ENCODE measurements around the gene RNF130.

Gene RNF130

GRCh38 chr5:179905161-179905560, 166.4 kb downstream of the RNF130 start:
- Histone ChIP-seq H3K36me3 (ENCODE audit: control insufficient read depth in 4 of 4, insufficient read depth in 4 of 4, low read length in 3 of 4) (peaks cover 9 to 42% (median 28%) of the 10 kb centered on the region in 4 experiments), H3K27ac (ENCODE audit: insufficient read depth in 1 of 2, low read depth in 1 of 2, low read length in 2 of 2, poor library complexity in 1 of 2, severe bottlenecking in 2 of 2) (no peak overlapping the region), H3K9me3 (ENCODE audit: control extremely low read depth in 1 of 5, control insufficient read depth in 4 of 5, insufficient read depth in 2 of 5, low read depth in 1 of 5, low read length in 4 of 5) (no peaks in the 10 kb centered on the region), H3K4me1 (ENCODE audit: control extremely low read depth in 1 of 4, control insufficient read depth in 4 of 4, insufficient read depth in 4 of 4, low read length in 3 of 4) (peaks cover 0 to 32% (median 25%) of the 10 kb centered on the region in 4 experiments), H3K27me3 (replicated peaks in 2 of 5; ENCODE audit: control insufficient read depth in 4 of 5, insufficient read depth in 5 of 5, low read length in 4 of 5) (no peaks in the 10 kb centered on the region), H3K4me3 (ENCODE audit: control insufficient read depth in 1 of 7, extremely low read depth in 1 of 7, insufficient read depth in 4 of 7, low read depth in 2 of 7, low read length in 6 of 7) (peak overlapping the region in 3 of 7 experiments; percentile 1 to 44 (median 6))
- 67% methylated on average over 6 of the region's 8 CpGs for WGBS (ENCODE audit: insufficient coverage)
- POLR2A ChIA-PET = no interaction called here
- CTCF ChIA-PET = interaction anchor here (1.1 kb wide), 1 partner anchor 9 kb away, joined by 3 read pairs; no protein-coding TSS in a partner anchor
- peak; percentile 36 to 67 (median 56) for DNase-seq

Measured in common myeloid progenitor, CD34-positive (primary cell).